ENCODE results near the gene CUL5.

- TF ChIP-seq POLR2AphosphoS5 (IDR thresholded peaks at IDR 0.05) (no peak), CTCF (IDR thresholded peaks at IDR 0.05) (no peak)
Measured at GRCh38 chr11:108085672-108086071, 77.0 kb downstream of the CUL5 start.

All from prostate gland (tissue), 2 donors.